ENCODE data around the gene WWOX.

GRCh38 chr16:78950768-78951167 lies 851.3 kb downstream of the WWOX start:
- TF ChIP-seq ZFP30 (CRISPR knock-in tag; IDR thresholded peaks at IDR 0.05) (no peak), PATZ1 (CRISPR knock-in tag; IDR thresholded peaks at IDR 0.05; ENCODE audit: borderline replicate concordance) (no peak), ISL1 (CRISPR knock-in tag; IDR thresholded peaks at IDR 0.05) (no peak), ZNF565 (CRISPR knock-in tag; conservative IDR thresholded peaks at IDR 0.05; ENCODE audit: low read depth) (no peak), BACH2 (CRISPR knock-in tag; IDR thresholded peaks at IDR 0.05; ENCODE audit: borderline replicate concordance) (no peak), SNAI2 (CRISPR knock-in tag; IDR thresholded peaks at IDR 0.05) (no peak)

Data from SK-N-SH treated with all-trans-retinoic acid at 6 μM for 48 hours (cell line).